Mesothelial cell of epicardium (in vitro differentiated cells): ENCODE measurements around the gene RAD9A. TPM values are rescaled to one million over a fixed set of nuclear protein-coding genes. Genes with fewer than 3 reads are reported as not detected.

Experiments used
- DNase-seq, 2 experiments: peaks; one replicate each; pipeline ENCODE4 v3.0.0; 2021; ENCODE audit warnings: low spot score in 2 of 2; ENCODE audit not compliant: unreplicated experiment in 2 of 2
- H3K27ac Mint-ChIP-seq: 2 replicates; pipeline ENCODE4 v1.8.0; 2021; ENCODE audit warnings: mixed read lengths
- H3K27me3 Mint-ChIP-seq: 2 replicates; pipeline ENCODE4 v1.8.0; 2021; ENCODE audit warnings: low read depth, mixed read lengths
- H3K36me3 Mint-ChIP-seq: 2 replicates; pipeline ENCODE4 v1.8.0; 2021; ENCODE audit warnings: mixed read lengths
- H3K4me1 Mint-ChIP-seq: 2 replicates; pipeline ENCODE4 v1.8.0; 2021; ENCODE audit warnings: mixed read lengths
- H3K4me3 Mint-ChIP-seq: 2 replicates; pipeline ENCODE4 v1.8.0; 2021; ENCODE audit warnings: mild to moderate bottlenecking, moderate library complexity, mixed read lengths
- H3K9me3 Mint-ChIP-seq: 2 replicates; pipeline ENCODE4 v1.8.0; 2021; ENCODE audit warnings: mixed read lengths
- total RNA-seq: library from RNA; stranded (reverse); gene quantifications from 3 replicates; pipeline ENCODE4 v1.2.1, GENCODE V29; 2021
- TF ChIP-seq, protein P1 (sequence below): fragments of 200-600 bp; sonication (generic); IDR thresholded peaks from one replicate; pipeline ENCODE4 v1.5.0; 2021; ENCODE audit warnings: antibody characterized with exemption; ENCODE audit not compliant: unreplicated experiment

The RAD9A gene
- total RNA-seq, 1 donor from 2014 or later, result 44.7 TPM

DNA sequence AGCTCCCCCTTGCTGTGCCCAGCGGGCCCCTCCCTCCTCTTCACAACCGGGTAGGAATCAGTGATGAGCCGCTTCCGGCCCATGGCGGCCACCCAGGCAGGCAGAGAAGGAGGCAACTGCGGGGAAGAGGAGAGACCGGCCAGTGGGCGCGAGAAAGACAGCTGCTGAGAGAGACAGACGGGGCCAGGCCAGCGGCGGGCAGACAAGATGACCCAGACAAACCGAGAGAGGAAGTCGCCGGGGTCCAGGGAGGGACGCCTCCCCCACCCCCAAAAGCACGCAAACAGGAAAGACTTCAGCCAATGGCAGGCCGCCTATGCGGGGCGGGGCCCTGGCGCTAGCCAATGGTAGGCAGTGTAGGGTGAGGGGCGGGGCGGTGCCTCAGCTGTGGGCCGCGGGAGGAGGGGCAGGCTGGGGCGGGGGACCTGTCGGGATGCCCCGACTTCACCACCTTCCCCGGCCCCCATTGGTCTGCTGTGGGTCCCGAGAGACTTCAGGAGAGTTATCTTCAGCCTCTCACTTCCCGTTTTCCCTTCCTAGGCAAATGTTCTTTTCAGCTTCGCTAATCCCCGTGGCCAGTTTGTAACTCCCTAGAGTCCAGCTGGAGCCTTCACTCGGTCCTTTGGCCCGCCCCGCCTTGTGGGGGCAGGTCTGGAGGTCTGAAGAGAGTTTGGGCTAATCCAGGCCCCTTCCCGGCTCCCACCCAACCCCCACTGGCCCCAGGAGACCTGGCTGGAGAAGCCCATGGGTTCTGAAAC, 38.3 kb upstream of the RAD9A start, which contains the start of gene POLD4:
Gene POLD4, minus strand, starts transcription at position 230 of the 758 bp plus-strand sequence. Its CDS starts 147 bp downstream, at position 83.
- TF ChIP-seq, protein P1, sequence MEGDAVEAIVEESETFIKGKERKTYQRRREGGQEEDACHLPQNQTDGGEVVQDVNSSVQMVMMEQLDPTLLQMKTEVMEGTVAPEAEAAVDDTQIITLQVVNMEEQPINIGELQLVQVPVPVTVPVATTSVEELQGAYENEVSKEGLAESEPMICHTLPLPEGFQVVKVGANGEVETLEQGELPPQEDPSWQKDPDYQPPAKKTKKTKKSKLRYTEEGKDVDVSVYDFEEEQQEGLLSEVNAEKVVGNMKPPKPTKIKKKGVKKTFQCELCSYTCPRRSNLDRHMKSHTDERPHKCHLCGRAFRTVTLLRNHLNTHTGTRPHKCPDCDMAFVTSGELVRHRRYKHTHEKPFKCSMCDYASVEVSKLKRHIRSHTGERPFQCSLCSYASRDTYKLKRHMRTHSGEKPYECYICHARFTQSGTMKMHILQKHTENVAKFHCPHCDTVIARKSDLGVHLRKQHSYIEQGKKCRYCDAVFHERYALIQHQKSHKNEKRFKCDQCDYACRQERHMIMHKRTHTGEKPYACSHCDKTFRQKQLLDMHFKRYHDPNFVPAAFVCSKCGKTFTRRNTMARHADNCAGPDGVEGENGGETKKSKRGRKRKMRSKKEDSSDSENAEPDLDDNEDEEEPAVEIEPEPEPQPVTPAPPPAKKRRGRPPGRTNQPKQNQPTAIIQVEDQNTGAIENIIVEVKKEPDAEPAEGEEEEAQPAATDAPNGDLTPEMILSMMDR, result no peak
- Mint-ChIP-seq H3K4me1 (peaks cover 41% of the 10 kb centered on the region), H3K36me3 (no peaks in the 10 kb centered on the region), H3K9me3 (no peaks in the 10 kb centered on the region), H3K27ac (peak within 1 kb of the TSS; percentile 94), H3K4me3 (peak within 1 kb of the TSS; percentile 91), H3K27me3 (no peaks in the 10 kb centered on the region)
- peak; percentile 95 to 97 for DNase-seq

DNA sequence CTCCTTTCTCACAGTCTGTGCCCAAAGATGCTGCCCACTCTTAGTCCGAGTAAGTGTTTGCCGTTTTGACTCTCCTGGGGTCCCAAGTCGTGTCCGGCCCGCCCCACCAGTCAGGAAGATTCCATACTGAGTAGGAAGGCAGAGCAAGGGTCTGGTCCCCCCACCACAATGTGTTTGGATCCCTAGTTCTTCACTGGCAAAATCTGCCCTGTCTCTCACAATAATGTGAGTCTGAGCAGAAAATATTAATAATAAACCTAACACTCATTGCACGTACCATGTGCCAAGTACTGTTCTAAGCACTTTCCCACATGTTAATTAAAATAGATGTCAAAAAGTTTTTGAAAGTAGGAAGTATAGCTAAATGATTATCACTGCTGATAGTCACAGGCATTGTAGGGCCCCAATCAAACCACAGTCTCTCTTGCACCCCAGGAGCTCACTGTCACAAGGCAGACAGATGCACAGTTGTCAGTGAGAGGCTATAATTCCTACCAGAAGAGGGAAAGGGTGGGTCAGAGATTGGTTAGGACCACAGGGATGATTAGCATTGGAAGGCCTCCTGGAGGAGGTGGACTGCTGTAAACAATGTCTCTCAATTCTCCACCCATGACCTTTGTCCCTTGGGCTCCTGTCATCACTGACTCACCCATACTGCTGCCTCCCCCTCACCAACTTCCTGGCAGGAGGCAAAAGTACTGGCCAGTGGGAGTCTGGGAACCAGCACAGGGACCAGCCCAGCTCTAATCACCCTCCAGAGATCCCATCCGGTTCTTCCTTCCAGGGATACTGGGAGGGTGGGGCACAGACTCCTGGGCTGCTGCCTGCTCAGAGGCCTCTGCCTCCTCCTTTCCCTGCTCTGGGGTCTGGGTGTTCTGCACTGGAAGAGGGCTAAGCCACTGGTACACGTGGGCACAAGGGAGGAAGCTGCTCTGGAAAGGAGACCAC, 37.4 kb upstream of the RAD9A start:
- peak overlapping the region; percentile 92 for H3K27ac Mint-ChIP-seq
- no peaks in the 10 kb centered on the region for H3K36me3 Mint-ChIP-seq
- H3K9me3 Mint-ChIP-seq, result no peaks in the 10 kb centered on the region
- no peaks in the 10 kb centered on the region for H3K27me3 Mint-ChIP-seq
- peaks cover 38% of the 10 kb centered on the region for H3K4me1 Mint-ChIP-seq
- no peak for DNase-seq
- TF ChIP-seq, protein P1, result no peak
- peak overlapping the region; percentile 91 for H3K4me3 Mint-ChIP-seq

DNA sequence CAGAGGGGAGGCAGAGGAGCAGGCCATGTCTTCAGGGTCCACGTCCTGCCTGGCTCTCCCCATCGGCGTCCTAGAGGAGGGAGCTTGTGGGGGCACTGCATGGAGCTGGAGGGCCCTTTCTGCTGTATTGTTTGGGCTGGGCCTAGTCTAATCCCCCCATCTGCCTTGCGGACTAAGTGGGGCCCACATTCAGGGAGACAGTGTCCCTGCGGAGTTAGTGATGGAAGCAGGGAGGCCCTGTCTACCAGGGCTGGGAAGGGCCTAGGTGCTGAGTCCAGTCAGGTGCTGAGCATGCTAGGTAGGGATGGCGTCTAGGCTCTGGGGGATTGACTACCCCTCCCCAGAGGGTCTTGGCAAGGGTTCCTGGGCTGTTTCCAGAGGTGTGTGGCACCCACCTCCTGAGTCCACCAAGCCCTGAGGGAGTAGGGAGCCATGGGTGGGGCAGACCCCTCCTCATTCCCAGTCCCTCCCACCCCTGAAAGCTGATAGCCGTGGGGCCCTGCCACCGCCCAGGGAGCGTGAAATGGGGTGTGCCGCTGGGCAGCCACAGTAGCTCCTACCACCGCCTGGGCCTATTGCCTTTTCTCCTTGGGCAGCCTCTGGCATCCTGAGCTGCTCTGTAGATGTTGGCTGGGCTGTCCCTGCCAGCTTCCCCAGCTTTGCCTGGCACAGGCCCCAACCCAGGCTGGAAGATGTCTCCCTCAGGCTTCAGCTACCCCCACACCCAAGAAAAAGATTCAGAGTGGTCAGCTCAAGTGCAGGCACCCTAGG, 36.6 kb upstream of the RAD9A start:
- H3K4me1 Mint-ChIP-seq, result peaks cover 38% of the 10 kb centered on the region
- no peaks in the 10 kb centered on the region for H3K27me3 Mint-ChIP-seq
- peak overlapping the region; percentile 92 for H3K27ac Mint-ChIP-seq
- no peaks in the 10 kb centered on the region for H3K36me3 Mint-ChIP-seq
- H3K9me3 Mint-ChIP-seq, result no peaks in the 10 kb centered on the region
- TF ChIP-seq, protein P1, result no peak
- no peak for DNase-seq
- H3K4me3 Mint-ChIP-seq, result no peak overlapping the region

DNA sequence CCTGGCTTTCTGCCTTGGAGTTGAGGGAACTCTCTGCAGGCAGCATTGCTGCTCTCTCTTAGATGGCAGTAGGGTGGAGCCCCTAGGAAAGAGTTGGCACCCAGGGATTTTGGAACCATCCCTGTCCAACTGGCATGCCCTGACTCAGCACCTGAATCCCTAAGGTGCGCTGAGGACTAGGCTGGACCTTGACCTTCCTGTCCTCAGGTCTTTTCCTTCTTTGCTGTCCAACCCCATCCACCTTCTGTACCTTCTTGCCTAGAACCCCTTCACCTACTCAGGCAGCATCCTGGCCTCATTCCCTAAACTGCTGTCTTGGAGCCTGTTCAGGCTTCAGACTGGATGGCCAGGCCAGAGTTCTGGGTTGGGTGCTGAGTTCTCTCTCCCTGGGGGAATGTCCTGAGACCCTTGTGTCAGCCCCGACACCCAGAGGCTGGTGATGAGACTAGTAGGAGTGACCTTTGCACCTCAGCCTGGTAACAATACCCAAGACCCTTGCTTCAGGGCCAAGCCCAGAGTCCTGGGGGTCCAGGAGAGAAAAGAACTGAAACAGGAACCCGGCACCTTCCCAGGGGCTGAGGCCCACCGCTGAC, 35.9 kb upstream of the RAD9A start:
- Mint-ChIP-seq H3K36me3 (no peaks in the 10 kb centered on the region), H3K9me3 (no peaks in the 10 kb centered on the region), H3K4me3 (no peak overlapping the region), H3K4me1 (peaks cover 38% of the 10 kb centered on the region), H3K27me3 (no peaks in the 10 kb centered on the region), H3K27ac (no peak overlapping the region)
- TF ChIP-seq, protein P1, result no peak
- DNase-seq, result no peak

DNA sequence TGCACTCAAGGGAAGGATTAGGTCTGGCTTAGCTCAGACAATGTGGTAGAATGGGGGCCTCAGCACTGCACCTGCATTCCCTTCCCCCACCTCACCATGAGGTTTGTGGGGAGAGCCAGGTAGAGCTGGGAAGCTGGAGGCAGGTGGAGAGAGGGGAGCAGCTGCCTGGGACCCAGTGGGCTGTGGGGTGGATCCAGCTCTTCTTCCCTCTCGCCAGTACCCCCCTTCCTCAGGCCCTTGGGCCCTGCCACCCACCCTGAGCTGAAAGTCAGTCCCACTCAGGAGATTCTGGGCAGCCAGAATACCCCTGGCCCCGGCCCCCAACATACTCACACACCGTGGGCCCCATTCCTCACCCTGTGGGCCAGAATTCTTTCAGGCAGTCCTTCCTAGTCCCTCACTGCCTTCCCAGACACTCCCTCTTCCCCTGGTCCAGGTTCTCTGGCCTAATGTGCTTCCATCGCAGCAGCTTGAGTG, 35.4 kb upstream of the RAD9A start:
- Mint-ChIP-seq H3K27me3 (no peaks in the 10 kb centered on the region), H3K9me3 (no peaks in the 10 kb centered on the region), H3K4me1 (peaks cover 35% of the 10 kb centered on the region), H3K36me3 (no peaks in the 10 kb centered on the region), H3K27ac (peak overlapping the region; percentile 23), H3K4me3 (no peak overlapping the region)
- DNase-seq, result no peak
- TF ChIP-seq, protein P1, result no peak
